ENCODE data around the gene CNIH3. TPM values are rescaled to one million over a fixed set of nuclear protein-coding genes. Genes with fewer than 3 reads are reported as not detected.

Gene CNIH3
- total and polyA plus RNA-seq, 9 donors = 3.8 to 11.8 (median 8.3) TPM

DNA sequence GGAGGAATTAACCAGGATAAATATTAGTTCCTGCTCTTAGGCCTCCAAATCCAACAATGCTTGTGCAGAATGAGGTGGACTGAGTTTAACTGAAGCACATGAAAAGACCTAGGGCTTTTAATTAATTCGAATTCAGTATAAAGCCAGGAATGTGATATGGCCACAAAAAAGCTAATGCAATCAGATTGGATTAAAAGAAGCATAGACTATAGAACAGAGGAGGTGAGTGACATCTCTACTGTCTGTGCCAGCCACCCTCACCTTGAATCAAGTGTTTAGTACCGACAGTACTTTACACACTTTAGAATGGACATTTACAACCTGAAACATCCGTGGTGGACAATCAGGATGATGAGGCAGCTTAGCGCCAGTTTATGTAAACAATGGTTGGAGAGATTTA lies 62.1 kb downstream of the CNIH3 start:
- Histone ChIP-seq H3K4me3 (no peak overlapping the region), H3K27ac (no peak overlapping the region), H3K4me1 (ENCODE audit: insufficient read depth) (peaks cover 2% of the 10 kb centered on the region), H3K9me3 (no peaks in the 10 kb centered on the region), H3K27me3 (no peaks in the 10 kb centered on the region), H3K36me3 (no peaks in the 10 kb centered on the region)
- TF ChIP-seq POLR2A (IDR thresholded peaks at IDR 0.05) = no peak
- TF ChIP-seq EP300 (IDR thresholded peaks at IDR 0.05) = no peak
- TF ChIP-seq CTCF (IDR thresholded peaks at IDR 0.05) = no peak
- no peak for DNase-seq
- intact Hi-C loops (cut with DNase I) = no loop called here
- WGBS, 3 donors = 90 to 93% (median 91%) methylated on average over 4 of the region's 4 CpGs

- TF ChIP-seq CTCF (IDR thresholded peaks at IDR 0.05) (no peak), EP300 (IDR thresholded peaks at IDR 0.05) (no peak), POLR2A (IDR thresholded peaks at IDR 0.05) (no peak)
- DNase-seq = no peak
- Histone ChIP-seq H3K27ac (no peak overlapping the region), H3K27me3 (no peaks in the 10 kb centered on the region), H3K4me1 (ENCODE audit: insufficient read depth) (no peaks in the 10 kb centered on the region), H3K9me3 (no peaks in the 10 kb centered on the region), H3K4me3 (no peak overlapping the region), H3K36me3 (no peaks in the 10 kb centered on the region)
- WGBS, 3 donors = 88 to 92% (median 90%) methylated on average over 2 of the region's 2 CpGs
- intact Hi-C loops (cut with DNase I) = no loop called here
These were observed 63.5 kb downstream of the CNIH3 start for GRCh38 chr1:224679606-224680005.

DNA sequence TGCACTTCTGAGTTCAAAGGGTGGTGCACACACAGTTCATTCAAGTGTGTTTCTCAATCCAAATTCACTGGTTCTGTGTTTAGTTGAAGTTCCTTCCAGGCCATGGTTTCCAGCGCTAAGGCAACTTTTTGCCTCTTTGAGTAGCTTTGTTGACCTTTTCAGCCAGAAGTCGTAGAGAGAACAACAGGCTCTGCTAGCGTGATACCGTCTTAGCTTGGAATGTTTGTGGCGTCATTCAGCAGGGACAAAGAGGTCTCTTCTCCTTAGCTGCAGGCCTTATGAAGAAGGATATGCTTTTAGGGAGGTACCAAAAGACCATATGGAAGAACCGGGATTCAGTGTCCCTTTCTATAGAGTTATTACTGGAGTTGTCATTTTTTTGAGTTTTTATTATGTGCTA lies 65.7 kb downstream of the CNIH3 start:
- no peak for DNase-seq
- TF ChIP-seq POLR2A (IDR thresholded peaks at IDR 0.05) (no peak), EP300 (IDR thresholded peaks at IDR 0.05) (no peak), CTCF (IDR thresholded peaks at IDR 0.05) (no peak)
- WGBS, 3 donors = 91 to 95% (median 93%) methylated on average over 6 of the region's 6 CpGs
- Histone ChIP-seq H3K4me3 (no peak overlapping the region), H3K27me3 (no peaks in the 10 kb centered on the region), H3K4me1 (ENCODE audit: insufficient read depth) (no peaks in the 10 kb centered on the region), H3K27ac (no peak overlapping the region), H3K36me3 (no peaks in the 10 kb centered on the region), H3K9me3 (no peaks in the 10 kb centered on the region)
- intact Hi-C loops (cut with DNase I) = no loop called here

DNA sequence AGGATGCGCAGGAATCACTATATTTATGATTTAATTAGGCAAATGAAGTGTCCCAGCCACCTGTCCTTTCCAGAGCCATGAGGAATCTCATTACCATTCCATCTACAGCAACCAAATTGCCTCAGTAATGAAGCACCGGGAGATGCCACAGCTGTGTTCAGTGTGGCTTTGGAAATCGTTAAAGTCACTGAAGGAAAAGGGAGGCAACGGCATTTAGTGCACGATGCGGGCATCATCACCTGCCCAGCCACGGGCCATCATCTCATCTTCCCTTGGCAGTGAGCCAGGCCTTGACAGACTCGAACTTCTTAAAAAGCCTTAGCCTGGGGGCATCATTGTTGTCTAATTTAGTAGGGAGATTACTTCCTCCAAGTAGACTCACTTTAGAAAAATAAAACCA lies 67.8 kb downstream of the CNIH3 start:
- Histone ChIP-seq H3K36me3 (no peaks in the 10 kb centered on the region), H3K9me3 (no peaks in the 10 kb centered on the region), H3K4me1 (ENCODE audit: insufficient read depth) (no peaks in the 10 kb centered on the region), H3K27me3 (no peaks in the 10 kb centered on the region), H3K27ac (no peak overlapping the region), H3K4me3 (no peak overlapping the region)
- TF ChIP-seq CTCF (IDR thresholded peaks at IDR 0.05) (no peak), POLR2A (IDR thresholded peaks at IDR 0.05) (no peak), EP300 (IDR thresholded peaks at IDR 0.05) (no peak)
- 67 to 69% (median 68%) methylated on average over 8 of the region's 8 CpGs for WGBS, 3 donors
- DNase-seq = no peak
- intact Hi-C loops (cut with DNase I) = no loop called here

Measured in ovary (tissue), 9 donors.